ENCODE data around the gene SPAG9.

Gene SPAG9

GRCh38 chr17:50973557-50974494 lies 146.8 kb downstream of the SPAG9 start:
- no peak overlapping the region for H3K4me3 ChIP-seq (ENCODE audit: low read length)
- H3K4me2 ChIP-seq (ENCODE audit: low read length) = no peak overlapping the region
- H2AK5ac ChIP-seq (ENCODE audit: low read length) = no peak overlapping the region
- H3K56ac ChIP-seq (ENCODE audit: low read length) = no peak overlapping the region
- no peak overlapping the region for H3K4ac ChIP-seq (ENCODE audit: low read depth, low read length)
- no peak overlapping the region for H3K23ac ChIP-seq (ENCODE audit: low read length)
- no CpG with 5 or more reads among the region's 7 CpGs for WGBS (ENCODE audit: extremely low coverage, insufficient coverage, low lambda C conversion rate)
- H3K9ac ChIP-seq (ENCODE audit: low read length) = no peak overlapping the region
- H3K36me3 ChIP-seq (ENCODE audit: control insufficient read depth, insufficient read depth, low read length) = peaks cover 8% of the 10 kb centered on the region
- no peak overlapping the region for H2BK5ac ChIP-seq (ENCODE audit: low read length)
- no peaks in the 10 kb centered on the region for H3K79me1 ChIP-seq (ENCODE audit: low read length)
- H2BK120ac ChIP-seq (ENCODE audit: low read depth, low read length) = no peak overlapping the region
- no peak overlapping the region for H2BK15ac ChIP-seq (replicated peaks; ENCODE audit: low read depth)
- H3K18ac ChIP-seq (ENCODE audit: low read length) = no peak overlapping the region
- no peak overlapping the region for H4K5ac ChIP-seq (ENCODE audit: low read length)
- H3K4me1 ChIP-seq (ENCODE audit: control insufficient read depth, low read depth, low read length) = no peaks in the 10 kb centered on the region
- no peak for DNase-seq
- H4K8ac ChIP-seq (ENCODE audit: low read depth, low read length) = no peak overlapping the region
- no peaks in the 10 kb centered on the region for H3K79me2 ChIP-seq (ENCODE audit: control insufficient read depth, insufficient read depth, low read length)
- no peak overlapping the region for H3K27ac ChIP-seq (ENCODE audit: low read depth, low read length)
- no peaks in the 10 kb centered on the region for H3K27me3 ChIP-seq (ENCODE audit: insufficient read depth, low read length, poor library complexity)

GRCh38 chr17:50972577-50972976 lies 148.1 kb downstream of the SPAG9 start:
- Histone ChIP-seq H4K8ac (ENCODE audit: low read depth, low read length) (no peak overlapping the region), H3K4me3 (ENCODE audit: low read length) (no peak overlapping the region), H3K79me2 (ENCODE audit: control insufficient read depth, insufficient read depth, low read length) (no peaks in the 10 kb centered on the region), H3K79me1 (ENCODE audit: low read length) (no peaks in the 10 kb centered on the region), H3K27ac (ENCODE audit: low read depth, low read length) (no peak overlapping the region), H3K4ac (ENCODE audit: low read depth, low read length) (no peak overlapping the region), H3K36me3 (ENCODE audit: control insufficient read depth, insufficient read depth, low read length) (peaks cover 6% of the 10 kb centered on the region), H4K5ac (ENCODE audit: low read length) (no peak overlapping the region), H3K4me1 (ENCODE audit: control insufficient read depth, low read depth, low read length) (no peaks in the 10 kb centered on the region), H3K4me2 (ENCODE audit: low read length) (no peak overlapping the region), H3K23ac (ENCODE audit: low read length) (no peak overlapping the region), H2AK5ac (ENCODE audit: low read length) (no peak overlapping the region), H3K56ac (ENCODE audit: low read length) (no peak overlapping the region), H3K27me3 (ENCODE audit: insufficient read depth, low read length, poor library complexity) (no peaks in the 10 kb centered on the region), H2BK15ac (replicated peaks; ENCODE audit: low read depth) (no peak overlapping the region), H2BK120ac (ENCODE audit: low read depth, low read length) (no peak overlapping the region), H3K9ac (ENCODE audit: low read length) (no peak overlapping the region), H3K18ac (ENCODE audit: low read length) (no peak overlapping the region), H2BK5ac (ENCODE audit: low read length) (no peak overlapping the region)
- DNase-seq = no peak
- no CpG with 5 or more reads among the region's 5 CpGs for WGBS (ENCODE audit: extremely low coverage, insufficient coverage, low lambda C conversion rate)

- H3K23ac ChIP-seq (ENCODE audit: low read length) = no peak overlapping the region
- no peak overlapping the region for H3K18ac ChIP-seq (ENCODE audit: low read length)
- no peak overlapping the region for H4K8ac ChIP-seq (ENCODE audit: low read depth, low read length)
- H2AK5ac ChIP-seq (ENCODE audit: low read length) = no peak overlapping the region
- H3K79me2 ChIP-seq (ENCODE audit: control insufficient read depth, insufficient read depth, low read length) = no peaks in the 10 kb centered on the region
- WGBS (ENCODE audit: extremely low coverage, insufficient coverage, low lambda C conversion rate) = no CpG with 5 or more reads among the region's 1 CpG
- H3K4ac ChIP-seq (ENCODE audit: low read depth, low read length) = no peak overlapping the region
- no peak overlapping the region for H2BK15ac ChIP-seq (replicated peaks; ENCODE audit: low read depth)
- no peaks in the 10 kb centered on the region for H3K27me3 ChIP-seq (ENCODE audit: insufficient read depth, low read length, poor library complexity)
- DNase-seq = no peak
- H3K9ac ChIP-seq (ENCODE audit: low read length) = no peak overlapping the region
- no peak overlapping the region for H2BK120ac ChIP-seq (ENCODE audit: low read depth, low read length)
- H3K4me3 ChIP-seq (ENCODE audit: low read length) = no peak overlapping the region
- no peak overlapping the region for H3K4me2 ChIP-seq (ENCODE audit: low read length)
- H3K56ac ChIP-seq (ENCODE audit: low read length) = no peak overlapping the region
- H3K27ac ChIP-seq (ENCODE audit: low read depth, low read length) = no peak overlapping the region
- H4K5ac ChIP-seq (ENCODE audit: low read length) = no peak overlapping the region
- H3K4me1 ChIP-seq (ENCODE audit: control insufficient read depth, low read depth, low read length) = no peaks in the 10 kb centered on the region
- no peak overlapping the region for H2BK5ac ChIP-seq (ENCODE audit: low read length)
- H3K79me1 ChIP-seq (ENCODE audit: low read length) = no peaks in the 10 kb centered on the region
- peaks cover 3% of the 10 kb centered on the region for H3K36me3 ChIP-seq (ENCODE audit: control insufficient read depth, insufficient read depth, low read length)
Measured at GRCh38 chr17:50967795-50968194, 152.9 kb downstream of the SPAG9 start.

GRCh38 chr17:50966163-50966666 lies 154.5 kb downstream of the SPAG9 start:
- Histone ChIP-seq H3K36me3 (ENCODE audit: control insufficient read depth, insufficient read depth, low read length) (peaks cover 3% of the 10 kb centered on the region), H4K5ac (ENCODE audit: low read length) (no peak overlapping the region), H3K79me1 (ENCODE audit: low read length) (no peaks in the 10 kb centered on the region)

GRCh38 chr17:50963139-50963538 lies 157.5 kb downstream of the SPAG9 start:
- WGBS (ENCODE audit: extremely low coverage, insufficient coverage, low lambda C conversion rate) = no CpG with 5 or more reads among the region's 2 CpGs
- no peak overlapping the region for H3K56ac ChIP-seq (ENCODE audit: low read length)
- no peak overlapping the region for H3K4me2 ChIP-seq (ENCODE audit: low read length)
- H2AK5ac ChIP-seq (ENCODE audit: low read length) = no peak overlapping the region
- no peaks in the 10 kb centered on the region for H3K79me1 ChIP-seq (ENCODE audit: low read length)
- H2BK5ac ChIP-seq (ENCODE audit: low read length) = no peak overlapping the region
- no peaks in the 10 kb centered on the region for H3K4me1 ChIP-seq (ENCODE audit: control insufficient read depth, low read depth, low read length)
- H3K27ac ChIP-seq (ENCODE audit: low read depth, low read length) = no peak overlapping the region
- no peak overlapping the region for H3K18ac ChIP-seq (ENCODE audit: low read length)
- H3K36me3 ChIP-seq (ENCODE audit: control insufficient read depth, insufficient read depth, low read length) = no peaks in the 10 kb centered on the region
- DNase-seq = no peak
- H3K79me2 ChIP-seq (ENCODE audit: control insufficient read depth, insufficient read depth, low read length) = no peaks in the 10 kb centered on the region
- no peak overlapping the region for H2BK120ac ChIP-seq (ENCODE audit: low read depth, low read length)
- H3K27me3 ChIP-seq (ENCODE audit: insufficient read depth, low read length, poor library complexity) = no peaks in the 10 kb centered on the region
- no peak overlapping the region for H2BK15ac ChIP-seq (replicated peaks; ENCODE audit: low read depth)
- no peak overlapping the region for H3K9ac ChIP-seq (ENCODE audit: low read length)
- no peak overlapping the region for H3K23ac ChIP-seq (ENCODE audit: low read length)
- no peak overlapping the region for H4K8ac ChIP-seq (ENCODE audit: low read depth, low read length)
- H3K4ac ChIP-seq (ENCODE audit: low read depth, low read length) = no peak overlapping the region
- H4K5ac ChIP-seq (ENCODE audit: low read length) = no peak overlapping the region
- H3K4me3 ChIP-seq (ENCODE audit: low read length) = no peak overlapping the region

More at GRCh38 chr17:50966163-50966666, 154.5 kb downstream of the SPAG9 start:
- WGBS (ENCODE audit: extremely low coverage, insufficient coverage, low lambda C conversion rate) = no CpG with 5 or more reads among the region's 3 CpGs
- Histone ChIP-seq H3K23ac (ENCODE audit: low read length) (no peak overlapping the region), H3K79me2 (ENCODE audit: control insufficient read depth, insufficient read depth, low read length) (no peaks in the 10 kb centered on the region), H3K4ac (ENCODE audit: low read depth, low read length) (no peak overlapping the region), H3K4me1 (ENCODE audit: control insufficient read depth, low read depth, low read length) (no peaks in the 10 kb centered on the region), H2BK15ac (replicated peaks; ENCODE audit: low read depth) (no peak overlapping the region), H2AK5ac (ENCODE audit: low read length) (no peak overlapping the region), H3K27me3 (ENCODE audit: insufficient read depth, low read length, poor library complexity) (no peaks in the 10 kb centered on the region), H3K18ac (ENCODE audit: low read length) (no peak overlapping the region), H2BK120ac (ENCODE audit: low read depth, low read length) (no peak overlapping the region), H3K9ac (ENCODE audit: low read length) (no peak overlapping the region), H3K4me3 (ENCODE audit: low read length) (no peak overlapping the region), H3K56ac (ENCODE audit: low read length) (no peak overlapping the region), H4K8ac (ENCODE audit: low read depth, low read length) (no peak overlapping the region), H2BK5ac (ENCODE audit: low read length) (no peak overlapping the region), H3K4me2 (ENCODE audit: low read length) (no peak overlapping the region), H3K27ac (ENCODE audit: low read depth, low read length) (no peak overlapping the region)
- no peak for DNase-seq
